SIG-M5 treated with dmso at 0.1 percent for 504 hours (cell line): ENCODE results near the gene CCDC66.

ENCODE experiments used
- DNase-seq: peaks from one replicate; lab custom pipeline; 2025; ENCODE audit not compliant: unreplicated experiment; lab: John Stamatoyannopoulos, UW

CCDC66 gene

DNA sequence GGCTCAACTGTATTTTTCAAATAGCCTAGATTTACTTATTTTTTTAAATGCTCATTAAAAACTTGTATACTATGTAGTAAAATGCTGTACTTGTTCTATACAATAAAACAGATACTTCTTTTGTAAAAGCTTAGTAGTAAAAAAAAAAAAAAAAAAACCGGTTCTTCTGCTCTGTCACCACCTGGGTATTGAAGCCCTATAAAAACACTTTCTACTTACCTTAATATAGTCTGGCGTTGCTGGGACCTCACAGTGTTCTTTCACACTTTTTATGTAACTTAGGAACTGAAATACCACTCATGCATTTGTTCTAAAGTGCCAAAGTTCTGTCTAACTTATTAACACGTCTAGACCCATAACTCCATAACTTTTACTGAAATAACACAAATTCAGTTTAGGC lies 64.7 kb downstream of the CCDC66 start:
- DNase-seq, result no peak

DNA sequence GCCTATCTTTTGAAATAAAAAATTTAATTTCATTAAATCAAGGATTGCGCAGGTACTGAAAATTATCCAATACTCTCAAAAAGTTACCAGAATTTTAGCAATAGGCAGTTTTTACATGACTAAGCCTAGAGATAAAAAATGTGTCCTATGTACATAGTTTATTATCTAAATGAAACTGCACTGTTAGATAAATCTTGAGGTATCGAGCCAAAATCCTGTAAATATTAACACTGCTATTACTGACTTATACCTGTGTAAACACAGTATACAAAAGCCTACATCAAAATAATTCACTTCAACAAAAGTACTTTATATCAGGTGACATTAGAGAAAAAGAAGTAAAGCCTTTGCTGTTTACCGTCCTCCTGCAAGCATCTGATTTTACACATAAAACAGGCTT lies 65.4 kb downstream of the CCDC66 start:
- DNase-seq, result no peak

DNA sequence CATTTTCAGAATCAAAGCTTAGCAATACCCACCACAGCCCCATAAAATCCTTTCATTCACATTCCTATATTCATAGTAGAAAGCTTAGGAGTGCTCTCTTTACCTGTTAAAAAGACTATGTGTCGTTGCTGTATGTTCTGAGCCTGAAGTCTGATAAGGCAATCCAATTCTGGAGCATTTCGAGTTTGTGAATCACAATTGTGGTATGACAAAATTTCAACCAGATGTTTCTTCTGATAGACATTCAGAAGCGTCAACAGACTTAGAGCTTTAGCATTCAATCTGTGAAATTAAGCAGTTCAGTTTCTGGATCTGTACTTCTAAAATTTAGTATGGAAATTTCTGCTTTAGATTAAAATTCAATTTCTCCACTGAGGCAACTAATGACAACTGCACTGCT lies 67.8 kb downstream of the CCDC66 start:
- no peak for DNase-seq

DNA sequence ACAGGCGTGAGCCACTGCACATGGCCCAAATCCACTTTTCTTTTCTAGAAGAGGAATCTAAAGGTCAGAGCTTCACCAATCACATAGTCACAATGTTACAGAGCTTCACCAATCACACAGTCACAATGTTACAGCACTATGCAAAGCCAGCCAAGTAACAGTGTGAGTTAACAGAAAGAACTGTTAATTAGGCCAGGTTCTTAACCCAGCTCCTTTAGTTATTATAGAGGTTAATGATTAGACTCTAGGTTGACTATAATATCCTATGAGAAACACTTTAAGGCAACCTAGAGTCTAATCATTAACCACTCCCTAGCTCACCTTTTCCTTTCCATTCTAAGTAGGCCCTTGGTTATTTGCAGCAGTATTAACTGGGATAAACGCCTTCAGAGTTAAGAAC lies 72.1 kb downstream of the CCDC66 start:
- no peak for DNase-seq

DNA sequence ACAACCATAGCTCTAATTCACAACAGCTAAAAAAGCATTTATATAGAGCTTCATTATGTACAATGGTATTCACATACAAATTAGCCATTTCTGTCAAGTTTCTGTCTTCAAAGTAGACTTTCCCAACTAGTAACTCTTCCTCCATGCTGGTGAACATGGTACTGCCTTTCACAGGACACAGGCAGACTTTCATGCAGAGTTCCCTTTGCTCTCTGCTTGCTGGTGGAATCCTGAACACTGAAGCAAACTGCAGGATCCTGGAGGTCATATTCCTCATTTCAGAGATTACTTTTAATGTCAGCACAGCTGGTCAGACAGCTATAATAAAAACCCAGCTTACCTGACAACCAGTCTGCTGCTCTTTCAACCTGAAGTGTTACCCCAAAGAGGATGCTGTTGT lies 72.5 kb downstream of the CCDC66 start:
- no peak for DNase-seq

DNA sequence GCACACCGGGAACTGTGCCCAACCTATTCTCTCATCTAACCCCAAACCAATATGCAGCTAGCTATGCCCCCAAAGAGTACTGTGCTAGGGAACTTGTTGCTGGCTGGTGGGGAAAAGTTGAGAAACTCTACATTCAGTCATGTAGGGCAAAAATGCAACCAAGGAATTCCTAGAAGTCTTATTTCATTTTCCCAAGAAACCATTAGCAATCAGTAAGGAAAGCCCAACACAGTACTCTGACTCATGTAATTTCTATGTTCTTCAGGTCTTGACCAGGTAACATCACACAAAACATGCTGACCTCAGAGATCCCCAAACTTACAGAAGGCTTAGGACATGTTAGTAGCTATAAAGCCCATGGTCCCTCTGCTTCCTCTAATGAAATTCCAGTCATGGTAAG lies 74.0 kb downstream of the CCDC66 start:
- no peak for DNase-seq

DNA sequence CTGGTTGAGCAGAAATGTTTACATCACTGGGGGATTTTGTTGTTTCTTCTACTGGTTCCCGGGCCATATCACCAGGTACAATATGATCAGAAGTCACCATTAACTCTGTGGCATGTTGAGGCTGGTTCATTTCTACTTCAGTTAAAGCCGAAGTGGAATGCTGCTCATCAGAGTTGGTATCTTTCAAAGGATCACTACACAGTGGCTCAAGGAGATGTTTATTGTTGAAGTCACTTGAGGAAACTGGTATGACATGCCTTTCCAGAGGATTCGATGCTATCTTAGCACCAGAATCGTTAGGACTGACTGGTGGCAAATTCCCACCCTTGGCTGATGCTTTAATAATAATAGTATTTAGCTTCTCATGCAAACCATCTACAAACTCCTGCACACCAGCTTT lies 76.2 kb downstream of the CCDC66 start:
- no peak for DNase-seq

DNA sequence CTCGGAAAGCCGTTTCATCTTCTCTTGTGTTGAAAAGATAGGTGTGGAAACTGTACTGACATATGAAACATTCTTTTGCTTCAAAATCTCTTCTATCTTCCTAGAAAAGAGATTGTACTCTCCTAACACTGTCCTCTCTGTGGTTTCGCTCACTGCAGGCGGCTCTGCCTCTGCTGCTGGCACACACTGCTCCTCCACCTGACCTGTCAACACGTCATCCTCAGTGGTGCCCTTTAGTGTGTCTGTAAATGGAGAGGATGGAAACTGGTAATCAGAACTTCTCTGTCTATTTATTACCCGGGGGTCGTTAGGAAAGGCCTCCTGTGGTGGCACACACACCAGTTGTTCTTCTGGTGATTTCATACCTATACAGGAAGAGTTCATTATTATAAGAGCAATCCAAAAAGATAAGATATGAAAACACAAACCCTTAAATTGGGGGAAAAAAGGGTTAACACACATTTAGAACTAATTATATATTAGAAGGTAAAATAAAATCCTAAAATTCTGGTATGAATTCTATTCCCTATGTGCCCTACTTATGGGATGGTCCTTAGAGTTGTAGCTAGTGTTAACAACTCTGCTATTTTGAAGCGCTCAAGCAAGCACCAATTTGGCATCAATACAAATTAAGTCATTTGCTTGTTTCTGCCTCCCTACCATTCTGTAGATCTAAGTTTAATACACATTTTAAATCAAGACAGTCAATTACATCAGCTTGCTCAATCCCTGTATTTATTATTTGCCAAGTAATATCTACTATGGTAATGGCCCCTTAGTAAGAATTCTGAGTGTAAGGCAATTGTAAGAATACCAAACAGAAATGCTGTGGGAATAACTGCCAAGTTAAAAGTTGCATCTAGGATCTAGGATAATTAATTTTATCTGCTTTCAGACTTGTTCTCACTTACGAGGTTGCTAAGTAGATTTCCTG lies 76.9 kb downstream of the CCDC66 start:
- DNase-seq, result no peak

DNA sequence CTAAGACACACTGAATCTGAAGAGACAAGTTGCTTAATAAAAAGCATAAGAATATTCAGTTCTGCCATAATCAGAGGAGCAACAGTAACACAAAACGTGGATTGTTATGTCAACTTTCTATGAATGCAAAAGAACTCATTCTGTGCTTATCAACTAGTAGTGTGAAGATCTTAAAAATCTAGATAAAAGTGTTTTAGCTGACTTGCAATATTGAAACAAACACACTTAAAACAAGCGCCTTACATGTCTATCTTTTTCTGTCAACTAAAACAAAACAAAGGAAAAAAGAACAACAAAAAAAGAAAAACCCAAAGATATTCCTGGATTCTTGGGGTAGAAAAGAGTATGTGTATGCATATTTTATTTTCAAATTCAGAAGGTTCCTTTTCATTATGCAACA lies 88.4 kb downstream of the CCDC66 start:
- no peak for DNase-seq

DNA sequence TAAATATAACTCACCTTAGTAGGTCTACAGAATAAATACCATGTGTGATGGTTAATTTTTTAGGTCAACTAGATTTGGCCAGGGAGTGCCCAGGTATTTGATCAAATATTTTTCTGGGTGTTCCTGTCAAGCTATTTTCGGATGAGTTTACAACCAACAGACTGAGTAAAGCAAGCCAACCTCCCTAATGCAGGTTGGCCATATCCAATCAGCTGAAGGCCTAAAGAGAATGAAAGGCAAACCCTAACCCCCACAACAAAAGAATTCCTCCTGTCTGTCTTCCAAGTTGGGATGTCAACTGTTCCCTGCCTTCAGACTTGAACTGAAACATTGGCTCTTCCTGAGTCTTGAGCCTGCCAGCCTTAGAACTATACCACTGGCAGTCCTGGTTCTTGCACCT lies 97.5 kb downstream of the CCDC66 start:
- DNase-seq, result no peak

DNA sequence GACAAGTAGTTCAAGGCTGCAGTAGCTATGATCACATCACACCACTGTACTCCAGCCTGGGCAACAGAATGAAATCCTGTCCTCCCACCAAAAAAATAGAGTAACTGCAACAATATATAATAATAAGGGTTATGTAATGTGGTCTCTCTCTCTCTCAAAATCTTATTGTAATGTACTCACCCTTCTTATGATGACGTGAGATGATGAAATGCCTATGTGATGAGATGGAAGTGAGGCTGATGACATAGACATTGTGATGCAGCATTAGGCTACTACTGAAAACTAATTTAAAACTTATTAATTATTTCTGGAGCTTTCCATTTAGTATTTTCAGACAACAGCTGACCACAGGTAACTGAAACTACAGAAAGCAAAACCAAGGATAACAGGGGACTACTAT lies 98.7 kb downstream of the CCDC66 start:
- DNase-seq, result no peak

DNA sequence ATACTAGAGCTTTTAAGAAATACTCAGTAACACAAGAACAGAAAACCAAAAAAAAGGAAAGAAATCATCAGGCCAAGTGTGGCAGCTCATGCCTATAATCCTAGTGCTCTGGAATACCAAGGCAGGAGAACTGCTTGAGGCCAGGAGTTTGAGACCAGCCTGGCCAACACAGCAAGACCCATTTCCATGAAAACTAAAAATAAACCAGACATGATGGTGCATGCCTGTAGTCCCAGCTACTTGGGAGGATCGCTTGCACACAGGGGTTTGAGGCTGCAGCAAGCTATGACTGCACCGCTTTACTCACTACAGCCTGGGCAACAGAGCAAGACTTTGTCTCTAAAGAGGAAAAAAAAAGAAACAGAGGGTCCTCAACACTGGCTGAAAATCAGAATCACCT lies 107.8 kb downstream of the CCDC66 start:
- no peak for DNase-seq

DNA sequence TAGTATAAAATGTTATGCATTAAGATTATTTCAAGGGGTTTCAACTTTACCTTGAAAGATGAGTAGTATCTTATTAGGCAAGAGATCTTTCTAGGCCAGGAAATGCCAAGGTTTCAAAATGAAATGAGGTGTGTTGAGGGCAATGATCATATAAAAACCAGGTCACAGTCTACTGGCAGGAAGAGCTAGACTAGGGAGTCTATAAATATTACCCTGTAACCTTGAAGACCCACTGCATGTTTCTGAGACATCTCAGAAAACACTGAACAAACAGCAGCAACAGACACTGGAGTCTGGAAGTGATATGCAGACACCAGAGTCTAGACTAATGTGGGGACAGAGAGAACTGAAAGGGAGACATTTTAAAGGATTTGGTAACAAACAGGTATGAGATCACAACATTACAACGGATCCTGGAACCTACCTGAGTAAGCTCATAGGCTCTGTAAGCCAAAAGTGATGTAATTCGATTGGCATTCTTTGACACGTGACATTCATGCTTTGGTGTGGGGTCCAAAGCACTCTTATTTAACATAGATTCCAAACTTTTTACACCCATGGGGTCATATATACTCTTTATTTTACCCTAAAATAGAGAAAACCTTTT lies 111.1 kb downstream of the CCDC66 start:
- no peak for DNase-seq
